Measurements from ENCODE around the gene ZDHHC19.
"Not testable (repeated sequence)": the region's sequence is repeated elsewhere in the genome, so short reads cannot be mapped to it uniquely, and the experiment has no call there.

The ZDHHC19 gene

DNA sequence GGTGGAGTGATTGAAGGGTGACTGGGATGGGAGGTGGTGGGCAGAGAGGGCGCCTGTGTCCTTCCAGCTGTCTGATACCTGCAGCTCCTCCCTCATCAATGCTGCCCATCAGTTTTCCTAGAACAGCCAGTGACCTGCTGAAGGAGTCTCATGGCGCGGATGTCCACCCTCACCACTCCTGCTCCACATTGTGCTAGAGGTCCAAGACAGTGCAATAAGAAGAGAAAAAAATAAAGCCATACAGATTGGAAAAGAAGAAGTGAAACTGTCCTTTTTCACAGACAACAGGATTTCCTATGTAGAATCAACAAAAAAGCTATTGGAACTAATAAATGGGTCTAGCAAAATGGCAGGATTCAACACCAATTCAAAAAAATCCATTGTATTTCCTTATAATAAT is 7.4 kb downstream of the ZDHHC19 start:
- DNase-seq (ENCODE audit: low spot score): no peak

DNA sequence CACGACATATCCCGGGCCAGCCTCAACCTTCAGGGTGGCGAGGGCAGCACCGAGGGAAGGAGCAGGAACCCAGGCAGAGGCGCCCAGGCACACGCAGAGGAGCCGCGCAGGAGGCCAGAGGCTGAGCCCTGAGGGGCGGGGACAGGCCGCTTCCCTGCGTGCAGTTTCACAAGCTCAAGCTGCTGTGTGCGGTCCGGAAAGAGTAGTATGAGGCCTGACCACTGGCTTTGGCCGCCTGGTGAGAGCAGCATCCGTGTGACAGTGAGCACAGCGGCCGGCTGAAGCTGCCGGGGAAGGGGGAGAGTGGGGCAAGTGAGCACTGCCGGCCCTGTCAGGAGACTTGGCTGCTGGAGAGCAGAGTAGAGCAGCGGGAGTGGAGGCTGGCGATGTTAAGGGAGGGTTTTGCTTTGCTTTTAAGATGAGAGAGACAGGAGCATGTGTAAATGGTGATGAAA is 8.7 kb downstream of the ZDHHC19 start:
- DNase-seq (ENCODE audit: low spot score): no peak

DNA sequence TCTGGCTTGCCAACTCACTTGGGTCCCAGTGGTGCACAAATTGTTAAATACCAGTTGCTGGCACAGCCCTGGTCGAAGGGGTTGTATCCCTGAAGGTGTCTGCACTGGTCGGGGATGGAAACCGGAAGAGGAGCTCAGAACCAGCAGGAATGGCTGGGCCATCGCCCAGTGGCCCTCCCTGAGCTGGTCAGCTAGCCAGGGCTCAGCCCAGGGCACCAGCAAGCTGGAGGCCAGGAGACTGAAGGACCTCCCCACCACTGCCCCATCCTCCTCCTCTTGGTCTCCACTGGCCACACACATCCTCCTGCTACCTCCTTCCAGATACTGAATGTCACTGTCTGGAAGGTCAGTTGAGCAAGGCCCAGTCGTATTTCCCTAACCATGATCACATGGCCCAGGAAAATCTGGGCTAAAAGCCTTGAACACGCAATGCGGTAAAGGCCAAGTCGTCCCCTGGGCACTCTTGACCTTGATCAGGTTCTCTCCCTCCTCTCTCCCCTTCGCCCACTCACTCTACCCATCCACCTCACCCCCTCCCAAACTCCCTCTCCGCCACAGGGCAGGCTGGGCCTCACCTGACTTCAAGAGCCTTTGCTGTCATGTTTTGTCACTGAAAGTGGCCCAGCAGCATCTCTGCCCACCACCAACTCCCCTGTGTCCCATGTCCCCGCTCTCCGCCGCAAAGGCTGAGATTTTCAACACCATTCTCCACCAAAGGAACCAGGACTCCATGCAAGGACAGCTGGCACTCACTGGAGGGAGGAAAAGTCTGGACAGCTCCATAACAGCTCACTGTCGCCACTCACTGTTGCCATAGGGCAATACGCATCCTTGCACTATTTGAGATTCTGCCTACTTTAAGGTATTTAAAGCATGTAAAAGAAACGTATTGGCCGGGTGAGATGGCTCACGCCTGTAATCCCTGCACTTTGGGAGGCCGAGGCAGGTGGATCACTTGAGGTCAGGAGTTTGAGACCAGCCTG is 12.1 kb downstream of the ZDHHC19 start:
- no peak for DNase-seq (ENCODE audit: low spot score)

- DNase-seq (ENCODE audit: low spot score): no peak
Measured at GRCh38 chr3:196198081-196198675, 13.0 kb downstream of the ZDHHC19 start.

- DNase-seq (ENCODE audit: low spot score): no peak
Measured at GRCh38 chr3:196197524-196197923, 13.7 kb downstream of the ZDHHC19 start.

DNA sequence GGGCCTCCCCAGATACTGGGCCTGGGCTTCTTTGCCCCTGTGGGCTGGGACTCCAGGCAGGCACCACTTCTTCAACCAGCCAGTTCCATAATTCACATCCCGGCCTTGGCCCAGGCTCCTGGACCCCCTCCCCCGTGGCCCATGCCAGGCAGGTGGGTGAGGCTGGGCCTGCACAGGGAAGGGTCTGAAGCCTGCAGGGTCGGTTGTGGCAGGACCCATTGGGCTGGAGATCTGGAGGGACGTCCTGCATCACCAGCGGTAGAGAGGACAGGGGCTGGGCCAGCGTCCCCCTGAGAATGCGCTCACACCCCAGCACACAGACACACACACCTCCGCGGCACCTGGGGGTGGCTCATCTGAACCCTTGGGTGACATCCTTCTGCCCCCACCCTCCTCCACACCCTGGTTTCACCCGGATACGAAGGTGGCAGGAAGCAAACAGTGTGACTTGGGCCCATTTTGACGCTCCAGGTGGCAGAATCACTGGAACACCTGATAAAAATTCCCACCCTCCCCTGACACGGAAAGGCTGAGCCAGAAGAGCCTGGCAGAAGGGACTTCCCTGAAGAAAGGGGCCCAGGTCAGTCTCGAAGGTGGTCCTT is 15.4 kb downstream of the ZDHHC19 start:
- DNase-seq (ENCODE audit: low spot score): no peak

DNA sequence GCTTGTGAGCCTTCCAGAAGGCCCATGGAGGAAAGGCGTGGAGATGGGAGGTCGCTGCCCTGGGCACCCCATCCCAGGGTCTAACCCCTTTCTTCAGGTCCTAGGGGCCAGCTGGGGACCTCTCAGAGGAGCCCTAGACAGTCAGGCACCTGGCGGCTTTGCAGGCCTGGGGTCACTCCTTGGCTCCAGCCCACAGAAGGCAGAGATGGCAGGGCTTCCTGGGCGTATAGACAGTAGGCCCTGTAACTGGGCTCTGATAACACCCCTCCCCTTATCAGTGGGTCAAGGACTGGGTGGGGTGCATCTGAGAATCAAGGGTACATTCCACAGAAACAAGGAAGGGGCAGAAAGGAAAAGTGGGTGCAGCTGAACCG is 16.7 kb downstream of the ZDHHC19 start:
- no peak for DNase-seq (ENCODE audit: low spot score)

DNA sequence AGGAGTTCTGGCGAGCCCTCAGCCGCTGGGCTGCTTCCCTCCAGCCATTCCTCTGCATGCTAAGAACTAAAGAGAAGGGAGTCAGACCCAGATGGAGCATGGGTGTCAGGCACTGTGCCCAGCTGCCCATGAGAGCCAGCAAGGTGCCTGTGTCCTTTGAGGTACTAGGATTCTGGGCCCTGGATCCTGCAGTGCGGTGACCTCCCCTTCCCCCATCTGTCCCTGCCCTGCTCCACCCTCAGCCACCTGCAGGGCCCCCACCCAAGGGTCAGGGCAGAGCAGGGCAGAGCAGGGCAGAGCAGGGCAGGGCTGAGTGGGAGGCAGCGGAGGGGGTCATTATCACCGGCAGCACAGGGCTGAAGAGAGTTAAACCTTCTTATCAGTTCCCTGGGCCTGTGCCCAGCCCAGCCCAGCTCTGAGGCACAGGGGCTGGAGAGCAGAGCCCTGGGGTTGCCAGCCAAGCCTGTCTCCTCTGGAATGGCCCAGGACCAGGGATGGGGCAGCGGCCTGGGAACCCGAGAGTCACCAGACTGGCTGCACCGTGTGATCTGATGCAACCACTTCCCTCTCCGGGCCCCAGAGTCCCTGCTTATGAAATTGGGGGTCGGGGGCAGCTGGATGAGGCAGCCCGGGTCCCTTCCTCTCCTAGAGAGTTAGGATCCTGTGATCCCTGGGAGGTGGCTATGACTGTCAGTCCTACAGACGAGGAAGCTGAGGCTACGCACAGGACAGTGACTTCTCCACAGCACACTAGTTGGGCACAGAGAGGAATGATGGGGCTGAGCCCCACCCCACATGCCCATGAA is 17.3 kb downstream of the ZDHHC19 start:
- no peak for DNase-seq (ENCODE audit: low spot score)

GRCh38 chr3:196193133-196193735 is 18.0 kb downstream of the ZDHHC19 start:
- no peak for DNase-seq (ENCODE audit: low spot score)

DNA sequence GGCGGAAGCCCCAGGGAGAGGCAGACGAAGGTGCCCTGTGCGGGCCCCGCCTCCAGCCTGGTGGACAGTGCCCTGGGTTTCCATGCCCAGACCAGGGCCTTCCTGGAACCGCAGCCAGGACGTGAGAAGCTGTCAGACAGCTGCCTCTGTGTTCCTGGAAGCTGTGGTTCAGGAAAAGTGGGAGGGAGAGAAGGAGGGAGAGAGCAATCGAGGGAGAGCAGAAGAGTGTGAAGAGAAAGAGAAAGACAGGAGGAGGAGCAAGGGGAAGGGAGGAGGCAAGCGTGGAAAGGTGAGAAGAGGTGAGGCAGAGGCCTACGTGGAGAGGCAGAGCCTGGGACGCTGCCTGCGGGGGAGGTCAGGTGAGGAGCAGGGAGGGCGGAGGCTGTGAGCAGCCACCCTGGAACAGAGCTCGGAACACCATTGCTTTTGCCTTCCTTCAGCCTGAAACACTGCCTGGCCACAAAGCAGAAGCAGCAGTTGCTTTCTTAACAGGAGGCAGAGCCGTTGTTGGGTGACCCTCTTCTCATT is 18.6 kb downstream of the ZDHHC19 start:
- no peak for DNase-seq (ENCODE audit: low spot score)

- DNase-seq (ENCODE audit: low spot score): no peak
Measured at GRCh38 chr3:196192036-196192523, 19.1 kb downstream of the ZDHHC19 start.

DNA sequence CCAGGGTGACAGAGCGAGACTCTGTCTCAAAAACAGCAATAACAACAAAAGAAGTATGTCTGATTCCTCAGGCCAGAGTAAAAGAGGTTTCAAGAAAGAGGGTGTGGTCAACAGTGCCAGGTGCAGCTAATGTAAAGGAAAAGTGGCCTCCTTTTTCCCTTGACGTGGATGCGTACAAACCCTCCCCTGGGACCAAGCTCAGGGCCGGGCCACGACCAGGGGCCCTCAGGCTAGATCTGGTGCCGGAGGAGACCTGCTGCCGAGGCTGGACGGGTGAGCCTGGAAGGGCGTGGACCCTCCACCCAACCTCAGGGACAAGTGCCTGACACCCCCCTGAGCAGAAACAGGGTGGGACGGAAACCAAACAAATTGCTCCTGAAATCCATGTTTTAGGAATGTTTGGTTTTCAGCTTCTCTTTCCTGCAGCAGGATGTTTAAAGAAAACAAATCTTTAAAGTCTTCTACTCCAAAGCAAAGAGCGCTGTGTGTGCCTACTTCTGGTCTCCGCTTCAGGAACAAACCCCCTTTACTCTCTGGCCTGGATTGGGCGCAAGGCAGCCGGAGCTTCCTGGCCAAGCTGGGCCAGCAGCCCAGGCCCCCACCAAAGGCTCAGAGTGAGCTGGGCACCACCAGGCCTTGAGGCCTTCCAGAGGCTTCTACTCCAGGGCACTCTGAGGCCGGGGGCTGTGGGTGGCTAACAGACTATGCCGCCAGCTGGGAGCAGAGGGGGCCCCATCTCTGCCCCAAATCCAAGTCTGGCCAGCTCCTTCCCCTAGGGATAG is 21.4 kb downstream of the ZDHHC19 start:
- DNase-seq (ENCODE audit: low spot score): no peak

DNA sequence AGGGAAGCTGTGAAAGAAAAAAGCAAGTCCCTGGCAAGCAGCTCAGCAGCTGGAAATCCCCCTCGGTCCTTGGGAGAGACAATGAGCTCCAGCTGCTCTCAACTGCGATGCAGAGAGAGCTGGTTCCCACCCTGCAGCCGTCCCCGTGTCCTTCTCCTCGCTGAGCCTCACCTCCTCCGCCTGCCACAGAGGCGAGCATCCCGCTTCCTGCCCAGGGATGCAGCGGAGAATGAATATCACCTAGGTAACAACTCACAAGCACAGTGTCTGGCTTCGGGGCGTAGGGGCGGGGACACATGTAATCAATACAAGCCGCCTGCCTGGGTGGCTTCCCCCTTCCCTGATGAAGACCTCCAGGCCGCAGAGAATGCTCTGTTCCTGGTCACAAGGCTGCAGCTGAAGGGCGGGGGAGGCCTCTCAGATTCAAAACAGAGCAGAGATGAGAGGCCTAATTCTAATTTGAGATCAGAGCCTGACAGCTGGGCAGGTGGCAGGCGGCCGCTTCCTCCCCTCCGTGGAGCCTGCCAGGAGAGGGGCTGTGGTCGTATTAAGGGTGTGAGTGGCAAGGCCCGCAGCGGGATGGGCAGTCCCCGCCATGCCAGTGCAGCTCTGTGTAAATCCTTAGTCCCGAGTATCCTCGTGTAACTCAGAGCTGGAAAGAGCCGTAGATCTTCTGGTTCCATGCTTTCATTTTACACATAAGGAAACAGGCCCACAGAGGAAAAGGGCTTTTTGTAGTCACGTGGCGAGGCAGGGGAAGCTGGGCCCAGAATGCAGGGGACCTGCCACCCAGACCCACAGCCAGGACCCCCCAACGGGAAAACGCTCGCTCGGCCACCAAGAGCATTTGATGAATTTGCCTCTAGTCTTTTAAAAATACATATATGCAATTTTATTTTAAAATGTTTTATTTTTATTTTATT is 24.3 kb downstream of the ZDHHC19 start:
- DNase-seq (ENCODE audit: low spot score): no peak

DNA sequence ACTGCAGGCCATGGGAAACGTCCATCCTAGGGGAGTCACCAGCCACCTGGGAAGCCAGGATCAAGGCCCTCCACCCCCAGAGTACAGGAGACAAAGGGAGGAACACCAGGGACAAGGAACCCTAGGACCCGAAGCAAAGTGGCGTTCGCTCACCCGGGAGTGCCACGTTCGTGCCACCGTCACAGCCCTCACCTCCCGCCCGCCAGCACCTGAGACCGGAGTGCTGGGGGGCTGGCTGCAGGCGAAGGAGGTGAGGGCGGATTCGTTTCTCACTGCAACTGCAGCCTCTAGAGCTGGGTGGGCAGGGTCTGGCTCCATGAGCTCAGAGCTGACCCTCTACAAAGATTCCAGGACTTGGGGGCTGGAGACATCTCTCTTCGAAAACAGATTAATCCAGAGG is 26.3 kb downstream of the ZDHHC19 start:
- DNase-seq (ENCODE audit: low spot score): no peak

DNA sequence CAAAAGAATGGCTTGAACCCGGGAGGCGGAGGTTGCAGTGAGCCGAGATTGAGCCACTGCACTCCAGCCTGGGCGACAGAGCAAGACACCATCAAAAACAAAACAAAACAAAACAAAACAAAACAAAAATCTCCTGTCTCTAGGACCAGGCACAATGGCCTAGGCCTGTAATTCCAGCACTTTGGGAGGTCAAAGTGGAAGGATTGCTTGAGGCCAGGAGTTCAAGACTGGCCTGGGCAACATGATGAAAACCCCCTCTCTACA is 27.1 kb downstream of the ZDHHC19 start:
- not testable (repeated sequence) for DNase-seq (ENCODE audit: low spot score)

GRCh38 chr3:196181127-196181546 is 30.1 kb downstream of the ZDHHC19 start:
- DNase-seq (ENCODE audit: low spot score): no peak

DNA sequence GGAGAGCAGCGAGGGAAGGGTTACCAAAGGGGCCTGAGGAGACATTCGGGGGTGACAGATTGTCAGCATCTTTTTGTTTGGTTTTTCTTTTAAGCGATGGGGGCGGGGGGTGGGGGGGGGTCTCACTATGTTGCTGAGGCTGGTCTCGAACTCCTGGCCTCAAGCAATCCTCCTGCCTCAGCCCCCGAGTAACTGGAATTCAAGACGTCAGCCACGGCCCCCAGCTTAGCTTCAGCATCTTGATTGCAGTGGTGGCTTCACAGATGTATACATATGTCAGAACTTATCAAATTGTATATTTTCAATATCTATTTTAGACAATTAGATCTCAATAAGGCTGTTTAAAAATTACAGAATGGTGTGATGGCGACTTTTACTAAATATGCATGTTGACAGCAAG is 30.9 kb downstream of the ZDHHC19 start:
- DNase-seq (ENCODE audit: low spot score): no peak

GRCh38 chr3:196179380-196180308 is 31.6 kb downstream of the ZDHHC19 start:
- no peak for DNase-seq (ENCODE audit: low spot score)

GRCh38 chr3:196178993-196179379 is 32.2 kb downstream of the ZDHHC19 start:
- no peak for DNase-seq (ENCODE audit: low spot score)
